ENCODE data around the gene VWA3B.

DNA sequence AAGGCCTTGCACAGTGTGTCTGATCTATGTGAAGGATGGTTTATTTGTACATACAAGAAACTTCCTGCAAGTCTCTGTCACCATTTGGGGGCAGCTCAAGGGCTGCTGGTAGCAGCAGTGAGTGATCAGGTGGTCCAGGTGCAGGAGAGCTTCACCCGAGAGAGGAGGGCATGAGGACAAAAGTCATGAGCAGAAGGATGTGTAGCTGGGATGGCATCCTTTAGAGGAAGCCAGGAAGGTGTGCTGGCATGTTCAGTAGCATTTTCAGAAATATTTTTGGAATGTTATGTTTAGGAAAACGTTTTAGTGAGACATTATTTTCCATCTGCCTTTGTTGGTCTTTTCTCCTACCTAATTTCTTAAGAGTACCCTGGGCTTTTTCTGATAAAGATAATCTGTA is 31.9 kb downstream of the VWA3B start:
- TF ChIP-seq, protein P1, sequence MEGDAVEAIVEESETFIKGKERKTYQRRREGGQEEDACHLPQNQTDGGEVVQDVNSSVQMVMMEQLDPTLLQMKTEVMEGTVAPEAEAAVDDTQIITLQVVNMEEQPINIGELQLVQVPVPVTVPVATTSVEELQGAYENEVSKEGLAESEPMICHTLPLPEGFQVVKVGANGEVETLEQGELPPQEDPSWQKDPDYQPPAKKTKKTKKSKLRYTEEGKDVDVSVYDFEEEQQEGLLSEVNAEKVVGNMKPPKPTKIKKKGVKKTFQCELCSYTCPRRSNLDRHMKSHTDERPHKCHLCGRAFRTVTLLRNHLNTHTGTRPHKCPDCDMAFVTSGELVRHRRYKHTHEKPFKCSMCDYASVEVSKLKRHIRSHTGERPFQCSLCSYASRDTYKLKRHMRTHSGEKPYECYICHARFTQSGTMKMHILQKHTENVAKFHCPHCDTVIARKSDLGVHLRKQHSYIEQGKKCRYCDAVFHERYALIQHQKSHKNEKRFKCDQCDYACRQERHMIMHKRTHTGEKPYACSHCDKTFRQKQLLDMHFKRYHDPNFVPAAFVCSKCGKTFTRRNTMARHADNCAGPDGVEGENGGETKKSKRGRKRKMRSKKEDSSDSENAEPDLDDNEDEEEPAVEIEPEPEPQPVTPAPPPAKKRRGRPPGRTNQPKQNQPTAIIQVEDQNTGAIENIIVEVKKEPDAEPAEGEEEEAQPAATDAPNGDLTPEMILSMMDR (conservative IDR thresholded peaks at IDR 0.05; ENCODE audit: low read length), result no peak
- TF ChIP-seq EZH2phosphoT487 (IDR thresholded peaks at IDR 0.05; ENCODE audit: borderline replicate concordance), result no peak
